Activated T-cell treated with anti-CD3 and anti-CD28 coated beads, Interleukin-2, amount 50 U/mL, for 24 hours (primary cell): ENCODE data around the gene GRIK3.
"Not testable (repeated sequence)": the region's sequence is repeated elsewhere in the genome, so short reads cannot be mapped to it uniquely, and the experiment has no call there.

ENCODE experiments used
- DNase-seq: peaks from one replicate; pipeline ENCODE4 v3.0.0-alpha.2; 2020
- H3K27ac Mint-ChIP-seq: 2 replicates; pipeline ENCODE4 v1.8.0; 2020; ENCODE audit warnings: mild to moderate bottlenecking, mixed read lengths
- H3K27me3 Mint-ChIP-seq: 2 replicates; pipeline ENCODE4 v1.8.0; 2020; ENCODE audit warnings: mixed read lengths
- H3K36me3 Mint-ChIP-seq: 2 replicates; pipeline ENCODE4 v1.8.0; 2020; ENCODE audit warnings: low read depth, mixed read lengths
- H3K4me1 Mint-ChIP-seq: 2 replicates; pipeline ENCODE4 v1.8.0; 2020; ENCODE audit warnings: low read depth, mixed read lengths
- H3K4me3 Mint-ChIP-seq: 2 replicates; pipeline ENCODE4 v1.8.0; 2020; ENCODE audit warnings: mild to moderate bottlenecking, moderate library complexity, mixed read lengths
- H3K9me3 Mint-ChIP-seq: 2 replicates; pipeline ENCODE4 v1.8.0; 2020; ENCODE audit warnings: mixed read lengths

The GRIK3 gene

GRCh38 chr1:36913484-36914060, 120.7 kb downstream of the GRIK3 start:
- no peaks in the 10 kb centered on the region for H3K9me3 Mint-ChIP-seq
- H3K4me1 Mint-ChIP-seq, result no peaks in the 10 kb centered on the region
- H3K36me3 Mint-ChIP-seq, result no peaks in the 10 kb centered on the region
- H3K27ac Mint-ChIP-seq, result no peak overlapping the region
- no peak overlapping the region for H3K4me3 Mint-ChIP-seq
- no peak for DNase-seq
- H3K27me3 Mint-ChIP-seq, result peaks cover 28% of the 10 kb centered on the region

DNA sequence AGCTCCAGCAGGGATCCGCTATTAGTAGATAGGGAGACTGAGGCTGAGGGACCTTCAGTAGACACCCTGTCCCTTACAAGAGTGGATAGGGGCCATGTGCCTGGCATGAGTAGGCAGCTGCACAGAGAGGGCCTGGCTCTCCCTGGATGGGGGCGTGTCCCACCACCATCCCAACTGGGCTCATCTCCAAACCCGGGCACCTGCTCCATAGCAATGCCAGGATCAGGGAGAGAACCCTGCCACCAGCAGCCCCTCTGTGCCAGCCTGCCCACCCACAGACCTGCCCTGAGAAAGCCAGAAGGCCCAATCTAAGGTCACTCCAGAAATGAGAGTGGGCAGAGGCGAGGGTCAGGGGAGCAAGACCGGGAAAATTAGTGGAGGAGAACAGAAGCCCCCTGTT, 121.3 kb downstream of the GRIK3 start:
- H3K4me1 Mint-ChIP-seq, result no peaks in the 10 kb centered on the region
- H3K9me3 Mint-ChIP-seq, result no peaks in the 10 kb centered on the region
- no peak overlapping the region for H3K4me3 Mint-ChIP-seq
- DNase-seq, result no peak
- H3K27ac Mint-ChIP-seq, result no peak overlapping the region
- H3K36me3 Mint-ChIP-seq, result no peaks in the 10 kb centered on the region
- peaks cover 28% of the 10 kb centered on the region for H3K27me3 Mint-ChIP-seq

DNA sequence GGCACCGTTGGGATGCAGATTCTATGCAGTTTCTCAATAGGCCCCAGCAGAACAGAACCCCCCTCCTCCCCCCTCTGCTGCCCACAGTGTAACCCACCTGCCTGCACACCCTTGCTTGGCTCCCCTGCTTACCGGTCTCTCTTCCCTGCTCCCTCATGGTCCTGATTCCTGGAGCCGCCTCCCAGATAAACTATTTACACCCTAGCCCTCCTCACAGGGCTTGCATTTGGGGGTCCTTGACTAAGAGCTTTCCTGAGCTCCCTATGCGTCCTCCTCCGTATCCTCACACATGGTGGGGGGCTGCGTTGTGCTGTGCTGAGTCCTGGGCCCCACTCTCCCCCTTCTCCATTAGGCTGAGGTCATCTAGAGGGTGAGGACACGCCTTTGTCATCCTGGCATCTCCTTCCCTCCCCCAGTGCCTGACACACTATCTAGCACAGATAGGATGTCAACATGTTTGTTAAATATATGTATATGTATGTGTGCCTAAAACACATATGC, 121.9 kb downstream of the GRIK3 start:
- Mint-ChIP-seq H3K27ac (no peak overlapping the region), H3K4me1 (no peaks in the 10 kb centered on the region), H3K4me3 (no peak overlapping the region), H3K27me3 (peaks cover 28% of the 10 kb centered on the region), H3K36me3 (no peaks in the 10 kb centered on the region), H3K9me3 (no peaks in the 10 kb centered on the region)
- no peak for DNase-seq

GRCh38 chr1:36911561-36912364, 122.6 kb downstream of the GRIK3 start:
- Mint-ChIP-seq H3K4me1 (no peaks in the 10 kb centered on the region), H3K36me3 (no peaks in the 10 kb centered on the region), H3K27ac (no peak overlapping the region), H3K4me3 (no peak overlapping the region), H3K9me3 (no peaks in the 10 kb centered on the region), H3K27me3 (peaks cover 28% of the 10 kb centered on the region)
- no peak for DNase-seq

GRCh38 chr1:36910886-36911540, 123.3 kb downstream of the GRIK3 start:
- no peak overlapping the region for H3K4me3 Mint-ChIP-seq
- no peaks in the 10 kb centered on the region for H3K36me3 Mint-ChIP-seq
- H3K27me3 Mint-ChIP-seq, result peaks cover 28% of the 10 kb centered on the region

DNA sequence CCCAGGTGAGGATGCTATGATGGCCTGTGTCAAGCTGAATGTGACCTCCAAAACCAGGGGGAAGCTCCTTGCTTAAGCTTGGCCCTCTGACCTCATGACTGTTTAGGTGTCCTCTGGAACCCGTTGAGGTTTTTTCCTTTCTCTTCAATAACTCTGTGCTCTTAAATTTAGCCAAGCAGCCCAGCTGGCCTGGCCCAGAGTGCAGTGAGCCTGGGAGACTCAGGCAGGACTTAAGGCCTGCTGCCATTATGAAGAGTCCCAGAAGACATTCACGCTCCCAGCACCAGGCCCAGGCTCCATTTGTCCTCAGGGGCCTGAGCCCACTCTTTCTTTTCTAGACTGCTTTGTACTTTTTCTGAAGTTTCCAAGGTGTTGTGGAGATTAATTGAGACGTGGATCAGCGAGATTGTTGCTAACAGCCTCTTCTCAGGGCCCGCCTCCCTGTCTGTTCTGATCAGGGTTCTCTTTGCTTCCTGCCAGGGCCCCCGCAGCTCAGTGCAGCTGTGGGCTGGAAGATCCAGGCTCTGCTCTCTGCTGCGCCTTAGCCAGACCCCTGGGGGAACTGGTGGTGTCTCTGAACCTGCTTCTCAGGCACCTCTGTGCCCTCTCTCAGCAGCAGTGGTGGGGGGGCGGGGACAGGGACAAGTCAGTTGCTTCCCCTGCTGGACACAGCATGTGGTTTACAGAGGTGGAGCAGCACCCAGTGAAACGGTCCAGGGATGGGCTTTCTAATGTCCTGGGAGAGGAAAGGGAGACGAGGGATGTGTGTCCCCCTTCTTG, 124.2 kb downstream of the GRIK3 start:
- no peaks in the 10 kb centered on the region for H3K9me3 Mint-ChIP-seq
- no peaks in the 10 kb centered on the region for H3K36me3 Mint-ChIP-seq
- no peaks in the 10 kb centered on the region for H3K4me1 Mint-ChIP-seq
- DNase-seq, result no peak
- no peak overlapping the region for H3K4me3 Mint-ChIP-seq
- no peak overlapping the region for H3K27ac Mint-ChIP-seq
- peaks cover 28% of the 10 kb centered on the region for H3K27me3 Mint-ChIP-seq

More at GRCh38 chr1:36910886-36911540, 123.3 kb downstream of the GRIK3 start:
- Mint-ChIP-seq H3K9me3 (no peaks in the 10 kb centered on the region), H3K27ac (no peak overlapping the region), H3K4me1 (no peaks in the 10 kb centered on the region)
- no peak for DNase-seq

DNA sequence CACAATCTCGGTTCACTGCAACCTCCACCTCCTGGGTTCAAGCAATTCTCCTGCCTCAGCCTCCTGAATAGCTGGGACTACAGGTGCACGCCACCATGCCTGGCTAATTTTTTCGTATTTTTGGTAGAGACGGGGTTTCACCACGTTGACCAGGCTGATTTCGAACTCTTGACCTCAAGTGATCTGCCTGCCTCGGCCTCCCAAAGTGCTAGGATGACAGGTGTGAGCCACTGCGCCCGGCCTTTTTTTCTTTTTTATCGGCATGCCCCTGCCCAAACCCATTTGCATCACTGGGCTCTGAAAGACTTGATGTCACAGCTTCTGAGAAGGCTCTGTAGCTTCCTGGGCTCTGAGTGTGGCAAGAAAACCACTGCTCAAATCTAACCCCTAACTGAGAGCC, 125.0 kb downstream of the GRIK3 start:
- not testable (repeated sequence) for H3K36me3 Mint-ChIP-seq

GRCh38 chr1:36908096-36908495, 126.2 kb downstream of the GRIK3 start:
- H3K27me3 Mint-ChIP-seq, result peaks cover 24% of the 10 kb centered on the region
- H3K4me3 Mint-ChIP-seq, result no peak overlapping the region
- no peaks in the 10 kb centered on the region for H3K9me3 Mint-ChIP-seq
- DNase-seq, result no peak
- H3K4me1 Mint-ChIP-seq, result no peaks in the 10 kb centered on the region
- H3K27ac Mint-ChIP-seq, result no peak overlapping the region
- no peaks in the 10 kb centered on the region for H3K36me3 Mint-ChIP-seq

More for the DNA sequence above, 125.0 kb downstream of the GRIK3 start:
- not testable (repeated sequence) for H3K27ac Mint-ChIP-seq, H3K4me3 Mint-ChIP-seq, H3K4me1 Mint-ChIP-seq, H3K9me3 Mint-ChIP-seq, DNase-seq
- peaks cover 28% of the 10 kb centered on the region for H3K27me3 Mint-ChIP-seq

- Mint-ChIP-seq H3K9me3 (no peaks in the 10 kb centered on the region), H3K27me3 (peaks cover 14% of the 10 kb centered on the region), H3K4me3 (no peak overlapping the region), H3K27ac (no peak overlapping the region), H3K4me1 (no peaks in the 10 kb centered on the region), H3K36me3 (no peaks in the 10 kb centered on the region)
- DNase-seq, result no peak
Observed at GRCh38 chr1:36906555-36906954, 127.8 kb downstream of the GRIK3 start.

- no peak for DNase-seq
- Mint-ChIP-seq H3K9me3 (no peaks in the 10 kb centered on the region), H3K4me3 (no peak overlapping the region), H3K27ac (no peak overlapping the region), H3K36me3 (no peaks in the 10 kb centered on the region), H3K4me1 (no peaks in the 10 kb centered on the region), H3K27me3 (peaks cover 11% of the 10 kb centered on the region)
Observed at GRCh38 chr1:36905941-36906340, 128.4 kb downstream of the GRIK3 start.

GRCh38 chr1:36900128-36900527, 134.2 kb downstream of the GRIK3 start:
- Mint-ChIP-seq H3K9me3 (peaks cover 7% of the 10 kb centered on the region), H3K27ac (no peak overlapping the region), H3K4me3 (no peak overlapping the region), H3K36me3 (no peaks in the 10 kb centered on the region), H3K4me1 (no peaks in the 10 kb centered on the region), H3K27me3 (peaks cover 18% of the 10 kb centered on the region)
- no peak for DNase-seq

DNA sequence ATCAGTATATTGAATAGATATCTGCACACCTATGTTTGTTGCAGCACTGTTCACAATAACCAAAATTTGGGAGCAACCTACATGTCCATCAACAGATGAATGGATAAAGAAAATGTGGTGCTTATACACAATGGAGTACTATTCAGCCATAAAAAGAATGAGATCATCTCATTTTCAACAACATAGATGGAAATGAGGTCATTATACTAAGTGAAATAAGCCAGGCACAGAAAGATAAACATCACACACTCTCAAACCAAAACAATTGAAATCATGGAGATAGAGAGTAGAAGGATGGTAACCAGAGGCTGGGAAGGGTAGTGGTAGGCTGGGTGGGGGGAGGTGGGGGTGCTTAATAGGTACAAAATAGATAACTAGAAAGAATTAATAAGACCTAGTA, 136.5 kb downstream of the GRIK3 start:
- not testable (repeated sequence) for H3K9me3 Mint-ChIP-seq, H3K36me3 Mint-ChIP-seq, H3K4me1 Mint-ChIP-seq, DNase-seq, H3K4me3 Mint-ChIP-seq, H3K27ac Mint-ChIP-seq
- peaks cover 16% of the 10 kb centered on the region for H3K27me3 Mint-ChIP-seq

DNA sequence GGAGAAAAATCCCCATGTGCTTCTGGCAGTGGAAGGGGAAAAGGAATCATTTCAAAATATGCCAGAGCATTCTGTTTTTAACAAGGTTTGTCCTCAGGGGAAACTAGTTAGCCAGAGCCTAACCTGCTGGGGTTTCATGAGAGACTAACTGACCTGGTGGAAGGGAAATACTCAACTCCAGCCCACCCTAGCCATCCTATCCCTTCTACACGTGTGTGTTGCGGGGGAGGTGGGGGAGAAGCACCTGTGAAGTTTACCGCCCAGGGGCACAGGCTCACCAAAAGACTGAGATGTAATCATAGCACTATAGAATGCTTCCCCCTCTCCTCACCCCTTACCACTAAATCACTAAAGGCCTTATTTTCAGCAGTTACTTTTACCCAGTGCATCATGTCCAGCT, 139.5 kb downstream of the GRIK3 start:
- Mint-ChIP-seq H3K36me3 (no peaks in the 10 kb centered on the region), H3K9me3 (peaks cover 7% of the 10 kb centered on the region), H3K4me1 (no peaks in the 10 kb centered on the region), H3K27me3 (peaks cover 15% of the 10 kb centered on the region), H3K27ac (no peak overlapping the region), H3K4me3 (no peak overlapping the region)
- DNase-seq, result no peak

- H3K27me3 Mint-ChIP-seq, result peaks cover 10% of the 10 kb centered on the region
- no peaks in the 10 kb centered on the region for H3K36me3 Mint-ChIP-seq
- DNase-seq, result no peak
- no peaks in the 10 kb centered on the region for H3K9me3 Mint-ChIP-seq
- no peak overlapping the region for H3K27ac Mint-ChIP-seq
- H3K4me1 Mint-ChIP-seq, result no peaks in the 10 kb centered on the region
- no peak overlapping the region for H3K4me3 Mint-ChIP-seq
Observed at GRCh38 chr1:36890776-36891175, 143.5 kb downstream of the GRIK3 start.
